Measurements from ENCODE around the gene NFATC1.

GRCh38 chr18:79489051-79489898, 93.5 kb downstream of the NFATC1 start:
- no peak for TF ChIP-seq CTCF (IDR thresholded peaks at IDR 0.05; ENCODE audit: low read depth, low read length, poor library complexity, severe bottlenecking)
- TF ChIP-seq EZH2phosphoT487 (IDR thresholded peaks at IDR 0.05; ENCODE audit: borderline replicate concordance, low read length): no peak
